ENCODE data around the gene TTI1. TPM values are rescaled to one million over a fixed set of nuclear protein-coding genes. Genes with fewer than 3 reads are reported as not detected.

Gene TTI1
- total RNA-seq, 2 experiments from 2014 or later: 10.6 to 11.4 TPM

DNA sequence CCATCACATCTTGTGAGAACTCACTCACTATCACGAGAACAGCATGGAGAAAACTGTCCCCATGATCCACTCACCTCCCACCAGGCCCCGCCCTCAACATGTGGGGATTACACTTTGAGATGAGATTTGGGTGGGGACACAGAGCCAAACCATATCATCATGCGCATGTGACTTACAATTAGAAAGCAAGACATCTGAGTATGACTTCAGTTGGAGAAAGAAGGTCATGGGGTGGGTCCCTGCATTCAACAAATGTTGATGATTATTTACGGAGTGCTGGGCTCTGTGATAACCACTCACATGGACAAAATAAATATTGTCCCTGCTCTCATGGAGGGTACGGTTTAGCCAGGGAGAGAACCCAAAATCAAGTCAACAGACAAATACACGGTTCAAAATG, 92.4 kb downstream of the TTI1 start:
- Histone ChIP-seq H3K27ac (ENCODE audit: low read depth in 1 of 2, low read length in 2 of 2) (no peak overlapping the region), H3K27me3 (ENCODE audit: control insufficient read depth in 1 of 2, insufficient read depth in 2 of 2, low read length in 2 of 2) (peaks cover 0 to 2% of the 10 kb centered on the region in 2 experiments), H3K9me3 (ENCODE audit: control insufficient read depth in 1 of 2, insufficient read depth in 1 of 2, low read length in 2 of 2) (peaks cover 0 to 4% of the 10 kb centered on the region in 2 experiments), H3K36me3 (ENCODE audit: insufficient read depth, low read length) (no peaks in the 10 kb centered on the region), H3K4me3 (ENCODE audit: low read length) (no peak overlapping the region), H3K4me1 (ENCODE audit: insufficient read depth, low read length) (no peaks in the 10 kb centered on the region)
- POLR2A ChIA-PET: no interaction called here
- Mint-ChIP-seq H3K27ac (no peak overlapping the region), H3K9me3 (no peaks in the 10 kb centered on the region), H3K4me3 (no peak overlapping the region), H3K36me3 (ENCODE audit: low read depth) (no peaks in the 10 kb centered on the region), H3K27me3 (no peaks in the 10 kb centered on the region), H3K4me1 (ENCODE audit: low read depth) (no peaks in the 10 kb centered on the region)
- DNase-seq (no peak), ATAC-seq (ENCODE audit: poor library complexity) (no peak)
- TF ChIP-seq, protein P1, sequence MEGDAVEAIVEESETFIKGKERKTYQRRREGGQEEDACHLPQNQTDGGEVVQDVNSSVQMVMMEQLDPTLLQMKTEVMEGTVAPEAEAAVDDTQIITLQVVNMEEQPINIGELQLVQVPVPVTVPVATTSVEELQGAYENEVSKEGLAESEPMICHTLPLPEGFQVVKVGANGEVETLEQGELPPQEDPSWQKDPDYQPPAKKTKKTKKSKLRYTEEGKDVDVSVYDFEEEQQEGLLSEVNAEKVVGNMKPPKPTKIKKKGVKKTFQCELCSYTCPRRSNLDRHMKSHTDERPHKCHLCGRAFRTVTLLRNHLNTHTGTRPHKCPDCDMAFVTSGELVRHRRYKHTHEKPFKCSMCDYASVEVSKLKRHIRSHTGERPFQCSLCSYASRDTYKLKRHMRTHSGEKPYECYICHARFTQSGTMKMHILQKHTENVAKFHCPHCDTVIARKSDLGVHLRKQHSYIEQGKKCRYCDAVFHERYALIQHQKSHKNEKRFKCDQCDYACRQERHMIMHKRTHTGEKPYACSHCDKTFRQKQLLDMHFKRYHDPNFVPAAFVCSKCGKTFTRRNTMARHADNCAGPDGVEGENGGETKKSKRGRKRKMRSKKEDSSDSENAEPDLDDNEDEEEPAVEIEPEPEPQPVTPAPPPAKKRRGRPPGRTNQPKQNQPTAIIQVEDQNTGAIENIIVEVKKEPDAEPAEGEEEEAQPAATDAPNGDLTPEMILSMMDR (IDR thresholded peaks at IDR 0.05): no peak
- CTCF ChIA-PET: no interaction called here
- intact Hi-C loops (cut with DNase I, micrococcal nuclease): no loop called here

DNA sequence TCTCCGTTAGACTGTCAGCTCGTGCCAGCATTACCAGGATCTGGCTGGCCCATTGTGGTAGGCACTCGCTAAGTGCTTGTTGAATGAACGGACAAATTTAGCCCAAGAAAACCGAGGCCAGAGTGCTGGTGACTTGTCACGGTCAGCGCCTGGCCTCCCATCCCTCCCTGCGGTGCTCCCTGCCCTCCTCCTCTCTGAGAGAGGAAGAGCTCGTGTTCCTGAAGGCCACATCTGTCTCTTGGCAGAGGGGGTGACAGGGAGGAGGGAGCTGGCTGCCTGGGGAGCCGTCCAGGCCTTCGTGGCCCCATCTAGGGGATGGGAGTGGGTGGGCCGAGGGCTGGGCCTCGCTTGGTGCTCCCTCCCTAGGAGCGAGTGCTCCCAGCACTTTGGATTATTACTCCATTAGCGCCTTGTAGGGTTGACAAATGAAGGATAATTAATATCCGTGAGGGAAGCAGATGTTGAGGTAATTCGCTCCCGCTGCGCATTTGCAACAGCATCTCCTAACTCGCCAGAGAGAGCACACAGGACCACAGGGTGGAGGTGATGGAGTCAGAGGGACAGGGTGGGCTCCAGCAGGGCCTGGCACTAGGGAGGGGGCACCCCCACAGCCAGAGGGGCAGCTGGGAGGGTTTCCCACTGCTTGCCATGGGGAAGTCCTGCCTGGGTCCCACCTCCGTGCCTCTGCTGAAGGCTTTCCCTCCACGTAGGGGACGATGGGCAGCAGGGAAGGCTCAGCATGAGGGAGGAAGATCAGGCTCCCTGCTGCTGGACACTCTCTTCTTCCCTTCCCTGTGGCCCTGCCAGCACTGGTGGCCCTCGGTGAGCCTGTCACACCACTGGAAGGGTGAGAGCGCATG, 93.3 kb downstream of the TTI1 start:
- H3K4me1 Mint-ChIP-seq (ENCODE audit: low read depth): no peaks in the 10 kb centered on the region
- Histone ChIP-seq H3K4me1 (ENCODE audit: insufficient read depth, low read length) (no peaks in the 10 kb centered on the region), H3K27ac (ENCODE audit: low read depth in 1 of 2, low read length in 2 of 2) (no peak overlapping the region), H3K27me3 (ENCODE audit: control insufficient read depth in 1 of 2, insufficient read depth in 2 of 2, low read length in 2 of 2) (peaks cover 0 to under 1% of the 10 kb centered on the region in 2 experiments), H3K9me3 (ENCODE audit: control insufficient read depth in 1 of 2, insufficient read depth in 1 of 2, low read length in 2 of 2) (peaks cover 0 to 4% of the 10 kb centered on the region in 2 experiments), H3K36me3 (ENCODE audit: insufficient read depth, low read length) (no peaks in the 10 kb centered on the region), H3K4me3 (ENCODE audit: low read length) (no peak overlapping the region)
- ChIA-PET CTCF (no interaction called here), POLR2A (no interaction called here)
- H3K36me3 Mint-ChIP-seq (ENCODE audit: low read depth): no peaks in the 10 kb centered on the region
- no peak for ATAC-seq (ENCODE audit: poor library complexity)
- H3K9me3 Mint-ChIP-seq: no peaks in the 10 kb centered on the region
- no peaks in the 10 kb centered on the region for H3K27me3 Mint-ChIP-seq
- H3K4me3 Mint-ChIP-seq: no peak overlapping the region
- TF ChIP-seq, protein P1 (IDR thresholded peaks at IDR 0.05): no peak
- no peak for DNase-seq
- no peak overlapping the region for H3K27ac Mint-ChIP-seq
- intact Hi-C loops (cut with DNase I, micrococcal nuclease): no loop called here

DNA sequence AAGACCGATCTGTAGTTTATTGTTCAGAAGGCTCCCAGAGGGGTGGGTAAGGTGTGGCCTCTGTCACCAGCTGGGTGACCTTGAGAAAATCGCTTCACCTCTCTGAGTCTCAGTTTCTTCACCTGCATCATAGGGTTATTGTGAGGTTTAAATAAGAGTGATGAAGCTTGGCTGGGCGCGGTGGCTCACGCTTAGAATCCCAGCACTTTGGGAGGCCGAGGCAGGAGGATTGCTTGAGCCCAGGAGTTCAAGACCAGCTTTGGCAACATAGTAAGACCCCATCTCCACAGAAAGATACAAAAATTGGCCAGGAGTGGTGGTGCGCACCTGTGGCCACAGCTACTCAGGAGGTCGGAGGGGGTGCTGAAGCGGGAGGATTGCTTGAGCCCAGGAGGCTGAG, 94.3 kb downstream of the TTI1 start:
- POLR2A ChIA-PET: no interaction called here
- TF ChIP-seq, protein P1 (IDR thresholded peaks at IDR 0.05): no peak
- ATAC-seq (ENCODE audit: poor library complexity) (no peak), DNase-seq (no peak)
- CTCF ChIA-PET: no interaction called here
- Mint-ChIP-seq H3K4me1 (ENCODE audit: low read depth) (no peaks in the 10 kb centered on the region), H3K27me3 (no peaks in the 10 kb centered on the region), H3K27ac (no peak overlapping the region), H3K9me3 (no peaks in the 10 kb centered on the region), H3K4me3 (no peak overlapping the region), H3K36me3 (ENCODE audit: low read depth) (no peaks in the 10 kb centered on the region)
- Histone ChIP-seq H3K4me1 (ENCODE audit: insufficient read depth, low read length) (no peaks in the 10 kb centered on the region), H3K9me3 (ENCODE audit: control insufficient read depth in 1 of 2, insufficient read depth in 1 of 2, low read length in 2 of 2) (peaks cover 0 to 4% of the 10 kb centered on the region in 2 experiments), H3K36me3 (ENCODE audit: insufficient read depth, low read length) (no peaks in the 10 kb centered on the region), H3K4me3 (ENCODE audit: low read length) (no peak overlapping the region), H3K27ac (ENCODE audit: low read depth in 1 of 2, low read length in 2 of 2) (no peak overlapping the region), H3K27me3 (ENCODE audit: control insufficient read depth in 1 of 2, insufficient read depth in 2 of 2, low read length in 2 of 2) (no peaks in the 10 kb centered on the region)
- intact Hi-C loops (cut with DNase I, micrococcal nuclease): no loop called here
